HG03039 (cell line): ENCODE data around the gene FADS2.

Experiments
- ATAC-seq: cut with Tn5 transposase; IDR thresholded peaks from one replicate; pipeline ENCODE4 v1.9.1; 2021; ENCODE audit warnings: mild to moderate bottlenecking, moderate library complexity; ENCODE audit not compliant: unreplicated experiment

Gene FADS2

DNA sequence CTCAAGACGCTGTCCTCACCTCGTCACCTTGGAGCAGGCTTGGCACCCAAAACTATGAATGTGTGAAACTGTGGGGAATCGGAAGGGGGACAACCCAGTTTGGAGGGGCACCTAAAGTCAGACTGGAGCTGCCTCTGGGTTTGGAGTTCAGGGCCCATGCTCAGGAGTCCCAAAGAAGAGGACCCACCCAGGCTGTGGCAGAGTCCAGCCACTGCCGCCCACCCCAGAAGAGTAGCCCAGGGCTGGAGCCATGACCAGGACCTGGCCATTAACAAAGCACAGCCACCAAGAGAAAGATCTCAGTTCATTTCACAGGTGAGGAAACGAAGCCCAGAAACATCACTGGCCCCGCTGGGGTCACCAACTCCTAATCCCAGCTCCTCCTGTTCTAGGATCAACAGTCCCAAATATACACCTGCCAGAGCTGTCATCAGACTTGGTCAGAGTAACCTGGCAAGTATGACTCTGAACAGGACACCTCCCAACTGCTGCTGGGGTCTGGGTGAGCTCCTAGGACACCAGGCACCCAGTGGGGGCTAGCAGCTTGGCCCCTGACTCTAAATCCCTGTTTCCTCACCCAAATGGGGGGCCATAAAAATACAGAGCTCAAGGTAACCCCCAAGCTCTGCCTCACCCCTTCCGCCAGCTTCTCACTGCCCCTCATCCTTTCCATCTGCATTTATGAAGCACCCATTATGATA lies 86.5 kb downstream of the FADS2 start:
- ATAC-seq: no peak

DNA sequence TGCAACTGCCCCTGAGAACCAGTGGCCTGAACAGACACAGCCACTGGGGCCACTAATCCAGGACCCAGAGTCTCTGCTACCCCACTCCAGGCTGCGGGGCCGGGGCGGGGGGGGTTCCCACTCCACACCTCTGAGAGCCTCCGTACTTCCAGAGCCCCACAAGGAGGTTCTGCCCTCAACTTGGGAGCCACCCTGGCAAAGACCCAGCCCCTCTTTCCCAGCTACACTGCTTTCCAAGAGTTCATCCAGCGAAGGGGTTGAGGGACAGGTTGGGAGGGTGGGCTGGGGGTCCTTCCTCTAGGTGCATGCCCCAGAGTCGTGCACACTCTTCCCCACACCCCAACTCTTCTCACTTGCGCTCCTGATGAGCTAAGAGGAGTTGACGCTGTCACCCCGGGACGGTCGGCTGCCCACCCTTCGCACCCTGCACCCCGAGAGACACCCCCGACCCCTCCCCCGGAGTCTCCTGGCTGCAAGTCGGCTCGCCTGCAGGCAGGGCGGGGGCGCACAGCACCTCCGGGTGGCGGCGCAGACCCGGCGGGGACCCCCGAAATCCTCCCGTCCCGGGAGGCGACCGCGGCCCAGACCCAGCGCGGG lies 88.7 kb downstream of the FADS2 start:
- no peak for ATAC-seq
